ENCODE results near the gene ITIH6.
A peak's percentile ranks its signal among the peaks of the same experiment; 100 is the strongest.

Gene ITIH6

GRCh38 chrX:54808109-54808604, 10.1 kb upstream of the ITIH6 start (continued):
- TF ChIP-seq HOXC10 (CRISPR knock-in tag; IDR thresholded peaks at IDR 0.05) (no peak), ZNF274 (IDR thresholded peaks at IDR 0.05; ENCODE audit: low read length) (no peak), ZNF274 (tag by site-specific recombination; IDR thresholded peaks at IDR 0.05; ENCODE audit: borderline replicate concordance) (no peak), ZNF280C (tag by site-specific recombination; IDR thresholded peaks at IDR 0.05) (no peak), KLF8 (tag by site-specific recombination; IDR thresholded peaks at IDR 0.05) (peak; percentile 69), PATZ1 (tag by site-specific recombination; IDR thresholded peaks at IDR 0.05) (peak; percentile 85), KLF1 (tag by site-specific recombination; IDR thresholded peaks at IDR 0.05) (no peak; the same call in 1 of the 2 replicates), ZFP3 (tag by site-specific recombination; IDR thresholded peaks at IDR 0.05; ENCODE audit: low read depth) (no peak), ZNF335 (tag by site-specific recombination; conservative IDR thresholded peaks at IDR 0.05) (peak; percentile 77), ZNF324 (tag by site-specific recombination; IDR thresholded peaks at IDR 0.05) (no peak), ZNF843 (tag by site-specific recombination; IDR thresholded peaks at IDR 0.05) (0 out of 2 replicates have a peak, but pooled peaks have one; percentile 14), ZBTB17 (tag by site-specific recombination; IDR thresholded peaks at IDR 0.05) (peak; percentile 97), ZNF416 (tag by site-specific recombination; IDR thresholded peaks at IDR 0.05) (no peak), ZNF211 (tag by site-specific recombination; IDR thresholded peaks at IDR 0.05; ENCODE audit: low read depth) (no peak), ZNF146 (tag by site-specific recombination; IDR thresholded peaks at IDR 0.05) (no peak), KLF9 (tag by site-specific recombination; IDR thresholded peaks at IDR 0.05; ENCODE audit: low read depth) (no peak), ZNF341 (tag by site-specific recombination; IDR thresholded peaks at IDR 0.05; ENCODE audit: low read depth) (peak; percentile 87), ZNF184 (tag by site-specific recombination; IDR thresholded peaks at IDR 0.05) (no peak), ZNF677 (tag by site-specific recombination; IDR thresholded peaks at IDR 0.05) (no peak), ZNF449 (tag by site-specific recombination; IDR thresholded peaks at IDR 0.05) (no peak), YY2 (tag by site-specific recombination; IDR thresholded peaks at IDR 0.05) (no peak), ZNF311 (tag by site-specific recombination; IDR thresholded peaks at IDR 0.05; ENCODE audit: borderline replicate concordance) (no peak), ZNF138 (tag by site-specific recombination; IDR thresholded peaks at IDR 0.05; ENCODE audit: borderline replicate concordance) (no peak), ZNF785 (tag by site-specific recombination; IDR thresholded peaks at IDR 0.05) (no peak), ZNF114 (tag by site-specific recombination; IDR thresholded peaks at IDR 0.05) (no peak), YY1 (tag by site-specific recombination; IDR thresholded peaks at IDR 0.05) (no peak), WT1 (tag by site-specific recombination; IDR thresholded peaks at IDR 0.05) (peak; percentile 65; the same call in 1 of the 2 replicates), ZNF292 (tag by site-specific recombination; IDR thresholded peaks at IDR 0.05; ENCODE audit: borderline replicate concordance, low read depth) (no peak), EGR2 (tag by site-specific recombination; IDR thresholded peaks at IDR 0.05; ENCODE audit: low read depth) (0 out of 2 replicates have a peak, but pooled peaks have one; percentile 17), ZNF76 (tag by site-specific recombination; IDR thresholded peaks at IDR 0.05; ENCODE audit: borderline replicate concordance, low read depth) (peak; percentile 55; the same call in 1 of the 2 replicates), ZXDB (tag by site-specific recombination; IDR thresholded peaks at IDR 0.05) (0 out of 2 replicates have a peak, but pooled peaks have one; percentile 63), BCL11A (tag by site-specific recombination; IDR thresholded peaks at IDR 0.05; ENCODE audit: low read depth) (0 out of 2 replicates have a peak, but pooled peaks have one; percentile 16), ZNF362 (tag by site-specific recombination; IDR thresholded peaks at IDR 0.05) (no peak), ATF2 (tag by site-specific recombination; IDR thresholded peaks at IDR 0.05; ENCODE audit: low read depth) (no peak)

Measured in HEK293 (cell line).